ENCODE data around the gene SST.

The SST gene

GRCh38 chr3:187685948-187686347 is 15.8 kb upstream of the SST start:
- ATAC-seq, result no peak
- no peak for TF ChIP-seq ZFP30 (CRISPR knock-in tag; IDR thresholded peaks at IDR 0.05)
- TF ChIP-seq ZNF70 (CRISPR knock-in tag; IDR thresholded peaks at IDR 0.05), result no peak
- no peak for TF ChIP-seq ZC3H10 (CRISPR knock-in tag; IDR thresholded peaks at IDR 0.05)
- no peak for TF ChIP-seq POU6F1 (CRISPR knock-in tag; IDR thresholded peaks at IDR 0.05; ENCODE audit: borderline replicate concordance, low read depth)
- TF ChIP-seq GLIS3 (CRISPR knock-in tag; IDR thresholded peaks at IDR 0.05), result no peak
- TF ChIP-seq BACH2 (CRISPR knock-in tag; IDR thresholded peaks at IDR 0.05; ENCODE audit: borderline replicate concordance), result no peak
- TF ChIP-seq ESRRG (CRISPR knock-in tag; IDR thresholded peaks at IDR 0.05), result no peak
- no peak for TF ChIP-seq TOX (CRISPR knock-in tag; IDR thresholded peaks at IDR 0.05; ENCODE audit: borderline replicate concordance)
- TF ChIP-seq CSDC2 (CRISPR knock-in tag; IDR thresholded peaks at IDR 0.05), result no peak
- TF ChIP-seq RARB (CRISPR knock-in tag; IDR thresholded peaks at IDR 0.05), result no peak
- no peak for TF ChIP-seq ISL1 (CRISPR knock-in tag; IDR thresholded peaks at IDR 0.05)
- no peak for TF ChIP-seq ZFP3 (CRISPR knock-in tag; IDR thresholded peaks at IDR 0.05)
- no peak for TF ChIP-seq CSRNP3 (CRISPR knock-in tag; IDR thresholded peaks at IDR 0.05)
- no peak for TF ChIP-seq TCF4 (CRISPR knock-in tag; IDR thresholded peaks at IDR 0.05; ENCODE audit: borderline replicate concordance)
- TF ChIP-seq PPARA (CRISPR knock-in tag; IDR thresholded peaks at IDR 0.05; ENCODE audit: borderline replicate concordance), result no peak
- TF ChIP-seq ZNF565 (CRISPR knock-in tag; conservative IDR thresholded peaks at IDR 0.05; ENCODE audit: low read depth), result no peak
- no peak for TF ChIP-seq ZNF8 (CRISPR knock-in tag; IDR thresholded peaks at IDR 0.05)
- TF ChIP-seq CREB5 (CRISPR knock-in tag; IDR thresholded peaks at IDR 0.05; ENCODE audit: low read depth), result no peak
- TF ChIP-seq ARNTL (CRISPR knock-in tag; IDR thresholded peaks at IDR 0.05; ENCODE audit: borderline replicate concordance, low read depth), result no peak

GRCh38 chr3:187684880-187685279 is 14.7 kb upstream of the SST start:
- TF ChIP-seq POU6F1 (CRISPR knock-in tag; IDR thresholded peaks at IDR 0.05; ENCODE audit: borderline replicate concordance, low read depth) (no peak), CSDC2 (CRISPR knock-in tag; IDR thresholded peaks at IDR 0.05) (no peak), CREB5 (CRISPR knock-in tag; IDR thresholded peaks at IDR 0.05; ENCODE audit: low read depth) (no peak), TOX (CRISPR knock-in tag; IDR thresholded peaks at IDR 0.05; ENCODE audit: borderline replicate concordance) (no peak), PPARA (CRISPR knock-in tag; IDR thresholded peaks at IDR 0.05; ENCODE audit: borderline replicate concordance) (no peak)
- ATAC-seq, result no peak

- no peak for ATAC-seq
- no peak for TF ChIP-seq CSDC2 (CRISPR knock-in tag; IDR thresholded peaks at IDR 0.05)
- no peak for TF ChIP-seq ZNF8 (CRISPR knock-in tag; IDR thresholded peaks at IDR 0.05)
- no peak for TF ChIP-seq CSRNP3 (CRISPR knock-in tag; IDR thresholded peaks at IDR 0.05)
- TF ChIP-seq ZNF565 (CRISPR knock-in tag; conservative IDR thresholded peaks at IDR 0.05; ENCODE audit: low read depth), result no peak
- no peak for TF ChIP-seq SNAI2 (CRISPR knock-in tag; IDR thresholded peaks at IDR 0.05)
- no peak for TF ChIP-seq ZC3H10 (CRISPR knock-in tag; IDR thresholded peaks at IDR 0.05)
- TF ChIP-seq RARB (CRISPR knock-in tag; IDR thresholded peaks at IDR 0.05), result no peak
- TF ChIP-seq ZNF70 (CRISPR knock-in tag; IDR thresholded peaks at IDR 0.05), result no peak
- no peak for TF ChIP-seq ZFP3 (CRISPR knock-in tag; IDR thresholded peaks at IDR 0.05)
- no peak for TF ChIP-seq PPARA (CRISPR knock-in tag; IDR thresholded peaks at IDR 0.05; ENCODE audit: borderline replicate concordance)
- TF ChIP-seq TCF4 (CRISPR knock-in tag; IDR thresholded peaks at IDR 0.05; ENCODE audit: borderline replicate concordance), result no peak
- no peak for TF ChIP-seq PATZ1 (CRISPR knock-in tag; IDR thresholded peaks at IDR 0.05; ENCODE audit: borderline replicate concordance)
- TF ChIP-seq POU6F1 (CRISPR knock-in tag; IDR thresholded peaks at IDR 0.05; ENCODE audit: borderline replicate concordance, low read depth), result no peak
- TF ChIP-seq BACH2 (CRISPR knock-in tag; IDR thresholded peaks at IDR 0.05; ENCODE audit: borderline replicate concordance), result no peak
- TF ChIP-seq CREB5 (CRISPR knock-in tag; IDR thresholded peaks at IDR 0.05; ENCODE audit: low read depth), result no peak
- no peak for TF ChIP-seq ESRRG (CRISPR knock-in tag; IDR thresholded peaks at IDR 0.05)
- TF ChIP-seq GLIS3 (CRISPR knock-in tag; IDR thresholded peaks at IDR 0.05), result no peak
These were observed 14.2 kb upstream of the SST start for GRCh38 chr3:187684444-187684843.
